ENCODE measurements around the gene CTSD.
A peak's percentile ranks its signal among the peaks of the same experiment; 100 is the strongest.

Gene CTSD

GRCh38 chr11:1771700-1772099 is 8.0 kb upstream of the CTSD start:
- Histone ChIP-seq H3K4me2 (ENCODE audit: insufficient read depth, low read length, poor library complexity, severe bottlenecking) (no peak overlapping the region), H3K4me1 (ENCODE audit: control insufficient read depth in 2 of 2, insufficient read depth in 1 of 2, low read depth in 1 of 2, low read length in 2 of 2) (peaks cover 10 to 11% of the 10 kb centered on the region in 2 donors), H2BK12ac (ENCODE audit: low read length) (no peak overlapping the region), H3K14ac (ENCODE audit: low read length) (no peak overlapping the region), H3K9me3 (replicated peaks in 1 of 2; ENCODE audit: control insufficient read depth in 2 of 2, insufficient read depth in 1 of 2, low read depth in 1 of 2, low read length in 2 of 2) (peaks cover 3 to 6% of the 10 kb centered on the region in 2 donors), H3K23ac (ENCODE audit: low read depth, low read length, poor library complexity) (no peak overlapping the region), H3K79me1 (ENCODE audit: low read depth, low read length) (no peaks in the 10 kb centered on the region), H3K36me3 (replicated peaks in 1 of 2; ENCODE audit: control insufficient read depth in 2 of 2, insufficient read depth in 2 of 2, low read length in 2 of 2) (no peaks in the 10 kb centered on the region), H3K9ac (ENCODE audit: low read depth, low read length, poor library complexity) (no peak overlapping the region), H3K27ac (replicated peaks; ENCODE audit: low read length) (no peak overlapping the region), H2AK5ac (ENCODE audit: low read depth, low read length) (no peak overlapping the region), H3K4ac (ENCODE audit: low read length) (no peak overlapping the region), H2BK15ac (ENCODE audit: low read length) (no peak overlapping the region), H2BK5ac (ENCODE audit: low read length) (no peak overlapping the region), H3K27me3 (ENCODE audit: control insufficient read depth in 3 of 3, insufficient read depth in 3 of 3, low read depth in 1 of 3, low read length in 3 of 3) (peaks cover 0 to 10% (median 0%) of the 10 kb centered on the region in 3 experiments), H4K8ac (ENCODE audit: low read depth, low read length) (no peak overlapping the region), H2AFZ (ENCODE audit: low read length) (no peak overlapping the region), H3K4me3 (ENCODE audit: low read length in 2 of 2) (no peak overlapping the region), H2BK120ac (ENCODE audit: low read depth, low read length) (no peak overlapping the region), H3K18ac (ENCODE audit: low read length) (no peak overlapping the region), H4K91ac (ENCODE audit: low read depth, low read length, poor library complexity) (no peak overlapping the region)
- no peak for DNase-seq (ENCODE audit: low spot score)
- WGBS, 2 donors (ENCODE audit: extremely low coverage in 2 of 2, insufficient read length in 2 of 2, insufficient replicate concordance in 1 of 2): no CpG with 5 or more reads among the region's 6 CpGs

- H2BK120ac ChIP-seq (ENCODE audit: low read depth, low read length): no peak overlapping the region
- H4K8ac ChIP-seq (ENCODE audit: low read depth, low read length): no peak overlapping the region
- H3K4me1 ChIP-seq (ENCODE audit: control insufficient read depth in 2 of 2, insufficient read depth in 1 of 2, low read depth in 1 of 2, low read length in 2 of 2): peaks cover 10 to 11% of the 10 kb centered on the region in 2 donors
- no CpG with 5 or more reads among the region's 18 CpGs for WGBS, 2 donors (ENCODE audit: extremely low coverage in 2 of 2, insufficient read length in 2 of 2, insufficient replicate concordance in 1 of 2)
- H3K27ac ChIP-seq (replicated peaks; ENCODE audit: low read length): no peak overlapping the region
- H3K27me3 ChIP-seq (ENCODE audit: control insufficient read depth in 3 of 3, insufficient read depth in 3 of 3, low read depth in 1 of 3, low read length in 3 of 3): peaks cover 0 to 11% (median 0%) of the 10 kb centered on the region in 3 experiments
- H3K36me3 ChIP-seq (replicated peaks in 1 of 2; ENCODE audit: control insufficient read depth in 2 of 2, insufficient read depth in 2 of 2, low read length in 2 of 2): no peaks in the 10 kb centered on the region
- no peak overlapping the region for H2AK5ac ChIP-seq (ENCODE audit: low read depth, low read length)
- no peak overlapping the region for H3K4me2 ChIP-seq (ENCODE audit: insufficient read depth, low read length, poor library complexity, severe bottlenecking)
- H2BK5ac ChIP-seq (ENCODE audit: low read length): no peak overlapping the region
- no peak overlapping the region for H3K23ac ChIP-seq (ENCODE audit: low read depth, low read length, poor library complexity)
- peak overlapping the region; percentile 8 for H3K18ac ChIP-seq (ENCODE audit: low read length)
- peaks cover 2 to 3% of the 10 kb centered on the region in 2 donors for H3K9me3 ChIP-seq (replicated peaks in 1 of 2; ENCODE audit: control insufficient read depth in 2 of 2, insufficient read depth in 1 of 2, low read depth in 1 of 2, low read length in 2 of 2)
- no peak for DNase-seq (ENCODE audit: low spot score)
- no peak overlapping the region for H2BK15ac ChIP-seq (ENCODE audit: low read length)
- H4K91ac ChIP-seq (ENCODE audit: low read depth, low read length, poor library complexity): no peak overlapping the region
- no peak overlapping the region for H3K4me3 ChIP-seq (ENCODE audit: low read length in 2 of 2)
- no peak overlapping the region for H3K9ac ChIP-seq (ENCODE audit: low read depth, low read length, poor library complexity)
- no peak overlapping the region for H2BK12ac ChIP-seq (ENCODE audit: low read length)
- no peak overlapping the region for H2AFZ ChIP-seq (ENCODE audit: low read length)
- H3K4ac ChIP-seq (ENCODE audit: low read length): no peak overlapping the region
- H3K14ac ChIP-seq (ENCODE audit: low read length): no peak overlapping the region
- H3K79me1 ChIP-seq (ENCODE audit: low read depth, low read length): no peaks in the 10 kb centered on the region
Measured at GRCh38 chr11:1771273-1771672, 7.5 kb upstream of the CTSD start.

- Histone ChIP-seq H3K14ac (ENCODE audit: low read length) (no peak overlapping the region), H2BK12ac (ENCODE audit: low read length) (no peak overlapping the region), H2AFZ (ENCODE audit: low read length) (no peak overlapping the region), H3K4me3 (ENCODE audit: low read length in 2 of 2) (no peak overlapping the region), H3K4me2 (ENCODE audit: insufficient read depth, low read length, poor library complexity, severe bottlenecking) (no peak overlapping the region), H2AK5ac (ENCODE audit: low read depth, low read length) (no peak overlapping the region), H3K9ac (ENCODE audit: low read depth, low read length, poor library complexity) (no peak overlapping the region), H3K27me3 (ENCODE audit: control insufficient read depth in 3 of 3, insufficient read depth in 3 of 3, low read depth in 1 of 3, low read length in 3 of 3) (peaks cover 0 to 11% (median 0%) of the 10 kb centered on the region in 3 experiments), H3K4ac (ENCODE audit: low read length) (no peak overlapping the region), H3K36me3 (replicated peaks in 1 of 2; ENCODE audit: control insufficient read depth in 2 of 2, insufficient read depth in 2 of 2, low read length in 2 of 2) (no peaks in the 10 kb centered on the region), H4K8ac (ENCODE audit: low read depth, low read length) (no peak overlapping the region), H2BK120ac (ENCODE audit: low read depth, low read length) (no peak overlapping the region), H3K9me3 (replicated peaks in 1 of 2; ENCODE audit: control insufficient read depth in 2 of 2, insufficient read depth in 1 of 2, low read depth in 1 of 2, low read length in 2 of 2) (peaks cover 2 to 3% of the 10 kb centered on the region in 2 donors), H2BK5ac (ENCODE audit: low read length) (no peak overlapping the region), H3K79me1 (ENCODE audit: low read depth, low read length) (no peaks in the 10 kb centered on the region), H3K23ac (ENCODE audit: low read depth, low read length, poor library complexity) (no peak overlapping the region), H3K18ac (ENCODE audit: low read length) (no peak overlapping the region), H4K91ac (ENCODE audit: low read depth, low read length, poor library complexity) (no peak overlapping the region), H3K4me1 (ENCODE audit: control insufficient read depth in 2 of 2, insufficient read depth in 1 of 2, low read depth in 1 of 2, low read length in 2 of 2) (peaks cover 10 to 11% of the 10 kb centered on the region in 2 donors), H2BK15ac (ENCODE audit: low read length) (no peak overlapping the region), H3K27ac (replicated peaks; ENCODE audit: low read length) (no peak overlapping the region)
- no peak for DNase-seq (ENCODE audit: low spot score)
- no CpG with 5 or more reads among the region's 5 CpGs for WGBS, 2 donors (ENCODE audit: extremely low coverage in 2 of 2, insufficient read length in 2 of 2, insufficient replicate concordance in 1 of 2)
Measured at GRCh38 chr11:1770528-1770927, 6.8 kb upstream of the CTSD start.

- no peak overlapping the region for H2BK12ac ChIP-seq (ENCODE audit: low read length)
- H3K4me3 ChIP-seq (ENCODE audit: low read length in 2 of 2): no peak overlapping the region
- H3K14ac ChIP-seq (ENCODE audit: low read length): no peak overlapping the region
- peaks cover 10 to 11% of the 10 kb centered on the region in 2 donors for H3K4me1 ChIP-seq (ENCODE audit: control insufficient read depth in 2 of 2, insufficient read depth in 1 of 2, low read depth in 1 of 2, low read length in 2 of 2)
- H3K27ac ChIP-seq (replicated peaks; ENCODE audit: low read length): no peak overlapping the region
- H3K18ac ChIP-seq (ENCODE audit: low read length): no peak overlapping the region
- no peak overlapping the region for H3K23ac ChIP-seq (ENCODE audit: low read depth, low read length, poor library complexity)
- no peak overlapping the region for H2AFZ ChIP-seq (ENCODE audit: low read length)
- H3K9me3 ChIP-seq (replicated peaks in 1 of 2; ENCODE audit: control insufficient read depth in 2 of 2, insufficient read depth in 1 of 2, low read depth in 1 of 2, low read length in 2 of 2): peaks cover 2 to 3% of the 10 kb centered on the region in 2 donors
- H3K27me3 ChIP-seq (ENCODE audit: control insufficient read depth in 3 of 3, insufficient read depth in 3 of 3, low read depth in 1 of 3, low read length in 3 of 3): peaks cover 0 to 11% (median 0%) of the 10 kb centered on the region in 3 experiments
- H3K9ac ChIP-seq (ENCODE audit: low read depth, low read length, poor library complexity): no peak overlapping the region
- H3K36me3 ChIP-seq (replicated peaks in 1 of 2; ENCODE audit: control insufficient read depth in 2 of 2, insufficient read depth in 2 of 2, low read length in 2 of 2): no peaks in the 10 kb centered on the region
- H4K91ac ChIP-seq (ENCODE audit: low read depth, low read length, poor library complexity): no peak overlapping the region
- H2BK5ac ChIP-seq (ENCODE audit: low read length): no peak overlapping the region
- WGBS, 2 donors (ENCODE audit: extremely low coverage in 2 of 2, insufficient read length in 2 of 2, insufficient replicate concordance in 1 of 2): no CpG with 5 or more reads among the region's 7 CpGs
- no peaks in the 10 kb centered on the region for H3K79me1 ChIP-seq (ENCODE audit: low read depth, low read length)
- peak overlapping the region; percentile 52 for H2BK120ac ChIP-seq (ENCODE audit: low read depth, low read length)
- no peak overlapping the region for H3K4me2 ChIP-seq (ENCODE audit: insufficient read depth, low read length, poor library complexity, severe bottlenecking)
- H4K8ac ChIP-seq (ENCODE audit: low read depth, low read length): no peak overlapping the region
- H3K4ac ChIP-seq (ENCODE audit: low read length): no peak overlapping the region
- peak overlapping the region; percentile 72 for H2BK15ac ChIP-seq (ENCODE audit: low read length)
- H2AK5ac ChIP-seq (ENCODE audit: low read depth, low read length): peak overlapping the region; percentile 42
- DNase-seq (ENCODE audit: low spot score): no peak
Measured at GRCh38 chr11:1770061-1770460, 6.3 kb upstream of the CTSD start.
